ENCODE data around the gene CCDC112. TPM values are rescaled to one million over a fixed set of nuclear protein-coding genes. Genes with fewer than 3 reads are reported as not detected.

Gene CCDC112
- total and polyA plus RNA-seq, 2 of the 13 experiments (the other 11 are each of a cell fraction or from before 2014, with no cell fraction given): 1.1 to 2.8 TPM

DNA sequence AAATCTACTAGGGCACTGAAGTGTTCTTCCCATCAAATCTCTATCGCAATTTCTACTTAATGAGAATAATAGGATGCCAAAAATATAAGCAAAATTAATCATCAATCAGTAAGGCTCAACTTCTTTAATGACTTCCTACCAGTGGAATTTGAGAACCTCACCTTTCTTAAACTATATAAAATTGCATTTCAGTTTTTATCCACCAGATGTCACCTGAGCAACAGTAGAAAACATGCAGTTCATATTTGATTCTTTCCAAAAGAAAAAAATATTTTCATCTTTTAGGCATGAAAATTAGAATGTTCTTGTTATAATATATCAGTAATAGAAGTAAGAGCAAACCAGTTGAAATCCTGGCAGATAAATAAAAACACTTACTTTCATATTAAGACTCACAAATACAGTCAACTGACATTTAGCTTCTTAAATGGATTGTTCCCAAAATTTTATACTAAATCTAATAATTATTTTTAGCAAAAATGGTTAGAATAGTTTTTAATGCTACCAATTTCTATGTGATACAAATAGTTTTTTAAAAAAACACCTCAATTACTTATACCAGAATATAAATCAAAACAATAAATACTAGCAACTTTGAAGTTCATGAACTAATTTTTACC is 13.4 kb upstream of the CCDC112 start:
- Histone ChIP-seq H3K4me1 (ENCODE audit: insufficient read depth, low read length) (no peaks in the 10 kb centered on the region), H2AFZ (ENCODE audit: low read length) (no peak overlapping the region), H3K27ac (ENCODE audit: extremely low read length, insufficient read depth, low read length) (no peak overlapping the region), H3K9me3 (ENCODE audit: low read length) (no peaks in the 10 kb centered on the region), H3K79me2 (ENCODE audit: insufficient read depth, low read length) (no peaks in the 10 kb centered on the region), H3K36me3 (replicated peaks in 1 of 2; ENCODE audit: control insufficient read depth in 1 of 2, insufficient read depth in 2 of 2, low read length in 2 of 2) (no peaks in the 10 kb centered on the region), H3K9ac (ENCODE audit: insufficient read depth, low read depth, low read length) (no peak overlapping the region), H3K4me2 (ENCODE audit: low read depth, low read length) (no peak overlapping the region), H3K4me3 (replicated peaks in 1 of 3; ENCODE audit: insufficient read depth in 1 of 3, low read depth in 2 of 3, low read length in 3 of 3) (no peak overlapping the region), H4K20me1 (ENCODE audit: insufficient read depth, low read length) (no peaks in the 10 kb centered on the region), H3K27me3 (ENCODE audit: control insufficient read depth in 1 of 2, insufficient read depth in 2 of 2, low read length in 2 of 2) (no peaks in the 10 kb centered on the region)
- TF ChIP-seq ESRRA (CRISPR knock-in tag; IDR thresholded peaks at IDR 0.05; ENCODE audit: low read depth) (no peak), STAG1 (CRISPR knock-in tag; IDR thresholded peaks at IDR 0.05) (peak; percentile 76), NFRKB (IDR thresholded peaks at IDR 0.05) (no peak), RAD21 (CRISPR knock-in tag; IDR thresholded peaks at IDR 0.05) (peak; percentile 31; the same call in 1 of the 2 replicates), SMC3 (IDR thresholded peaks at IDR 0.05; ENCODE audit: low read length) (peak; percentile 67), NFIC (IDR thresholded peaks at IDR 0.05; ENCODE audit: low read length) (no peak), ZBTB38 (CRISPR knock-in tag; IDR thresholded peaks at IDR 0.05) (no peak), ZNF12 (CRISPR knock-in tag; IDR thresholded peaks at IDR 0.05) (no peak), ZNF501 (CRISPR knock-in tag; IDR thresholded peaks at IDR 0.05) (no peak), ZNF550 (CRISPR knock-in tag; IDR thresholded peaks at IDR 0.05; ENCODE audit: borderline replicate concordance) (no peak), ZNF674 (CRISPR knock-in tag; IDR thresholded peaks at IDR 0.05; ENCODE audit: low read depth) (no peak), ZNF431 (CRISPR knock-in tag; IDR thresholded peaks at IDR 0.05; ENCODE audit: borderline replicate concordance, low read depth) (no peak)
- TF ChIP-seq, protein P1, sequence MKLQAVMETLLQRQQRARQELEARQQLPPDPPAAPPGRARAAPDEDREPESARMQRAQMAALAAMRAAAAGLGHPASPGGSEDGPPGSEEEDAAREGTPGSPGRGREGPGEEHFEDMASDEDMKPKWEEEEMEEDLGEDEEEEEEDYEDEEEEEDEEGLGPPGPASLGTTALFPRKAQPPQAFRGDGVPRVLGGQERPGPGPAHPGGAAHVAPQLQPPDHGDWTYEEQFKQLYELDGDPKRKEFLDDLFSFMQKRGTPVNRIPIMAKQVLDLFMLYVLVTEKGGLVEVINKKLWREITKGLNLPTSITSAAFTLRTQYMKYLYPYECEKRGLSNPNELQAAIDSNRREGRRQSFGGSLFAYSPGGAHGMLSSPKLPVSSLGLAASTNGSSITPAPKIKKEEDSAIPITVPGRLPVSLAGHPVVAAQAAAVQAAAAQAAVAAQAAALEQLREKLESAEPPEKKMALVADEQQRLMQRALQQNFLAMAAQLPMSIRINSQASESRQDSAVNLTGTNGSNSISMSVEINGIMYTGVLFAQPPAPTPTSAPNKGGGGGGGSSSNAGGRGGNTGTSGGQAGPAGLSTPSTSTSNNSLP (IDR thresholded peaks at IDR 0.05; ENCODE audit: low read depth, low read length): 0 out of 2 replicates have a peak, but pooled peaks have one; percentile 26
- TF ChIP-seq, protein P2, sequence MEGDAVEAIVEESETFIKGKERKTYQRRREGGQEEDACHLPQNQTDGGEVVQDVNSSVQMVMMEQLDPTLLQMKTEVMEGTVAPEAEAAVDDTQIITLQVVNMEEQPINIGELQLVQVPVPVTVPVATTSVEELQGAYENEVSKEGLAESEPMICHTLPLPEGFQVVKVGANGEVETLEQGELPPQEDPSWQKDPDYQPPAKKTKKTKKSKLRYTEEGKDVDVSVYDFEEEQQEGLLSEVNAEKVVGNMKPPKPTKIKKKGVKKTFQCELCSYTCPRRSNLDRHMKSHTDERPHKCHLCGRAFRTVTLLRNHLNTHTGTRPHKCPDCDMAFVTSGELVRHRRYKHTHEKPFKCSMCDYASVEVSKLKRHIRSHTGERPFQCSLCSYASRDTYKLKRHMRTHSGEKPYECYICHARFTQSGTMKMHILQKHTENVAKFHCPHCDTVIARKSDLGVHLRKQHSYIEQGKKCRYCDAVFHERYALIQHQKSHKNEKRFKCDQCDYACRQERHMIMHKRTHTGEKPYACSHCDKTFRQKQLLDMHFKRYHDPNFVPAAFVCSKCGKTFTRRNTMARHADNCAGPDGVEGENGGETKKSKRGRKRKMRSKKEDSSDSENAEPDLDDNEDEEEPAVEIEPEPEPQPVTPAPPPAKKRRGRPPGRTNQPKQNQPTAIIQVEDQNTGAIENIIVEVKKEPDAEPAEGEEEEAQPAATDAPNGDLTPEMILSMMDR (CRISPR knock-in tag; IDR thresholded peaks at IDR 0.05): peak; percentile 52
- no TSS peak for BruUV-seq (replicated peaks)
- intact Hi-C loops (cut with micrococcal nuclease; ENCODE audit: unreplicated experiment): loop anchor here (1.0 to 10.0 kb wide), 3 partner anchors 264 to 755 kb away; no protein-coding TSS in a partner anchor
- ATAC-seq (no peak), FAIRE-seq (no peak), DNase-seq (ENCODE audit: low spot score) (peak; percentile 26)
- 0% methylated on average over 1 of the region's 1 CpG for WGBS (ENCODE audit: low lambda C conversion rate)
- ChIA-PET CTCF (ENCODE audit: low intra/inter-chr PET ratio, low total read pairs) (interaction anchor here (1.1 to 2.1 kb wide), 4 partner anchors 264 to 278 kb away, joined by 3 to 24 read pairs (median 11); no protein-coding TSS in a partner anchor), POLR2A (no interaction called here)
- in situ Hi-C loops (cut with HindIII; ENCODE audit: extremely low pct_ligation_motif_present, low pct_unique_long_range_greater_than_20kb): loop anchor here (5.0 to 25.0 kb wide), 2 partner anchors 277 to 752 kb away; no protein-coding TSS in a partner anchor
